IMR-90 (cell line): ENCODE measurements around the gene KLK11. TPM values are rescaled to one million over a fixed set of nuclear protein-coding genes. Genes with fewer than 3 reads are reported as not detected.

ENCODE experiments used
- ATAC-seq: fragments of 200-7000 bp; cut with Tn5 transposase; 2 replicates; pipeline ENCODE4 v1.9.1; 2020; ENCODE audit warnings: low read depth, mild to moderate bottlenecking, moderate library complexity
- BruUV-seq: library from RNA; stranded (reverse); fragments of 400-500 nt; replicated peaks from 2 replicates; lab custom pipeline; 2021; lab: Mats Ljungman, UMichigan
- CTCF ChIA-PET: fragments of 300-600 bp; formaldehyde crosslinking; extraction: SDS; loops from one replicate; lab custom pipeline; 2021; ENCODE audit warnings: antibody characterized with exemption; lab: Yijun Ruan, JAX
- POLR2A ChIA-PET: fragments of 300-600 bp; sonication (Branson Sonifier 250); formaldehyde crosslinking; loops from one replicate; lab custom pipeline; 2022; ENCODE audit warnings: antibody characterized with exemption; ENCODE audit not compliant: unreplicated experiment; lab: Charles Lee
- DNase-seq: peaks from one replicate; pipeline ENCODE4 v3.0.0; 2013
- H2AFZ ChIP-seq: replicated peaks from 2 replicates; pipeline ENCODE3; 2013; ENCODE audit warnings: low read length, mild to moderate bottlenecking; ENCODE audit not compliant: poor library complexity
- H2AK5ac ChIP-seq: 2 replicates; pipeline ENCODE4 v1.6.1; 2013; ENCODE audit warnings: low read depth, low read length, inconsistent platforms
- H2AK9ac ChIP-seq: replicated peaks from 2 replicates; pipeline ENCODE3; 2013; ENCODE audit warnings: mild to moderate bottlenecking, low read depth, low read length, moderate library complexity; ENCODE audit not compliant: poor library complexity
- H2BK120ac ChIP-seq: 2 replicates; pipeline ENCODE4 v1.6.1; 2013; ENCODE audit warnings: low read depth, low read length, inconsistent platforms
- H2BK15ac ChIP-seq: 3 replicates; pipeline ENCODE4 v1.6.1; 2013; ENCODE audit warnings: low read depth, low read length, inconsistent platforms
- H2BK20ac ChIP-seq: 2 replicates; pipeline ENCODE4 v1.6.1; 2013; ENCODE audit warnings: low read depth, mild to moderate bottlenecking, inconsistent platforms, low read length, moderate library complexity
- H2BK5ac ChIP-seq: 2 replicates; pipeline ENCODE4 v1.6.1; 2013; ENCODE audit warnings: mild to moderate bottlenecking, low read depth, low read length, inconsistent platforms; ENCODE audit not compliant: poor library complexity, severe bottlenecking
- H3K14ac ChIP-seq: replicated peaks from 2 replicates; pipeline ENCODE4 v1.6.1; 2013; ENCODE audit warnings: low read depth, low read length, inconsistent platforms
- H3K18ac ChIP-seq: 2 replicates; pipeline ENCODE4 v1.6.1; 2013; ENCODE audit warnings: low read depth, low read length, control low read depth
- H3K23ac ChIP-seq: 2 replicates; pipeline ENCODE4 v1.6.1; 2013; ENCODE audit warnings: low read depth, low read length, inconsistent platforms
- H3K27ac ChIP-seq: 2 replicates; pipeline ENCODE4 v1.5.1; 2013; ENCODE audit warnings: mild to moderate bottlenecking, control low read depth, low read length; ENCODE audit not compliant: insufficient read depth
- H3K27me3 ChIP-seq: 2 replicates; pipeline ENCODE4 v1.6.1; 2013; ENCODE audit warnings: low read length; ENCODE audit not compliant: control insufficient read depth, insufficient read depth
- H3K36me3 ChIP-seq: 2 replicates; pipeline ENCODE4 v1.6.1; 2013; ENCODE audit warnings: low read length, mixed read lengths; ENCODE audit not compliant: control insufficient read depth, insufficient read depth
- H3K4ac ChIP-seq: 2 replicates; pipeline ENCODE4 v1.6.1; 2013; ENCODE audit warnings: low read depth, low read length, inconsistent platforms
- H3K4me1 ChIP-seq: 2 replicates; pipeline ENCODE4 v1.6.1; 2013; ENCODE audit warnings: low read length, mixed read lengths; ENCODE audit not compliant: control insufficient read depth, insufficient read depth
- H3K4me2 ChIP-seq: 2 replicates; pipeline ENCODE4 v1.6.1; 2013; ENCODE audit warnings: low read depth, mild to moderate bottlenecking, control low read depth, low read length, moderate library complexity
- H3K4me3 ChIP-seq: 2 replicates; pipeline ENCODE4 v1.5.1; 2013; ENCODE audit warnings: low read depth, mild to moderate bottlenecking, control low read depth, low read length, moderate library complexity; ENCODE audit not compliant: insufficient read depth
- H3K56ac ChIP-seq: 2 replicates; pipeline ENCODE4 v1.6.1; 2013; ENCODE audit warnings: low read length, inconsistent platforms; ENCODE audit not compliant: insufficient read depth; ENCODE audit errors: extremely low read depth
- H3K79me1 ChIP-seq, 2 experiments: 2 replicates each; pipeline ENCODE4 v1.6.1; 2013; ENCODE audit warnings: low read length in 2 of 2, inconsistent platforms in 1 of 2, low read depth in 1 of 2
- H3K9ac ChIP-seq: 2 replicates; pipeline ENCODE4 v1.6.1; 2013; ENCODE audit warnings: low read depth, low read length, control low read depth
- H3K9me1 ChIP-seq: 2 replicates; pipeline ENCODE4 v1.6.1; 2013; ENCODE audit warnings: low read length, inconsistent platforms; ENCODE audit not compliant: insufficient read depth
- H3K9me3 ChIP-seq: 2 replicates; pipeline ENCODE4 v1.6.1; 2013; ENCODE audit warnings: low read length; ENCODE audit not compliant: control insufficient read depth, insufficient read depth
- H4K20me1 ChIP-seq: 2 replicates; pipeline ENCODE4 v1.6.1; 2013; ENCODE audit warnings: low read length, inconsistent platforms; ENCODE audit not compliant: insufficient read depth
- H4K5ac ChIP-seq: 2 replicates; pipeline ENCODE4 v1.6.1; 2013; ENCODE audit warnings: mild to moderate bottlenecking, low read depth, low read length, control low read depth
- H4K8ac ChIP-seq, 2 experiments: 2 replicates each; pipeline ENCODE4 v1.6.1; 2013; ENCODE audit warnings: low read depth in 2 of 2, low read length in 2 of 2, control low read depth in 1 of 2, inconsistent platforms in 1 of 2
- H4K91ac ChIP-seq: 2 replicates; pipeline ENCODE4 v1.6.1; 2013; ENCODE audit warnings: low read depth, low read length, inconsistent platforms; ENCODE audit not compliant: insufficient read depth
- BHLHE40 ChIP-seq: fragments of 150-350 bp; IDR thresholded peaks from 2 replicates; pipeline ENCODE4 v1.6.1; 2016; ENCODE audit warnings: mild to moderate bottlenecking, low read depth, low read length
- CEBPB ChIP-seq: IDR thresholded peaks from 2 replicates; pipeline ENCODE4 v1.6.1; 2012; ENCODE audit warnings: low read depth, low read length, improper control_type of control experiment
- CHD1 ChIP-seq: IDR thresholded peaks from 2 replicates; pipeline ENCODE4 v1.6.1; 2012; ENCODE audit warnings: low read depth, low read length, improper control_type of control experiment
- ELK1 ChIP-seq: fragments of 150-350 bp; IDR thresholded peaks from 2 replicates; pipeline ENCODE4 v1.6.1; 2016; ENCODE audit warnings: low read depth, mild to moderate bottlenecking, low read length, moderate library complexity, borderline replicate concordance
- FOS ChIP-seq: fragments of 150-350 bp; IDR thresholded peaks from 2 replicates; pipeline ENCODE4 v1.6.1; 2016; ENCODE audit warnings: low read depth, low read length
- MAFK ChIP-seq: IDR thresholded peaks from 2 replicates; pipeline ENCODE4 v1.6.1; 2012; ENCODE audit warnings: low read depth, low read length, improper control_type of control experiment
- MAZ ChIP-seq: IDR thresholded peaks from 2 replicates; pipeline ENCODE4 v1.6.1; 2012; ENCODE audit warnings: low read depth, mild to moderate bottlenecking, low read length, improper control_type of control experiment, moderate library complexity, borderline replicate concordance
- MXI1 ChIP-seq: IDR thresholded peaks from 2 replicates; pipeline ENCODE4 v1.6.1; 2012; ENCODE audit warnings: low read depth, mild to moderate bottlenecking, low read length, moderate library complexity, borderline replicate concordance
- NFE2L2 ChIP-seq: fragments of 150-350 bp; IDR thresholded peaks from 2 replicates; pipeline ENCODE4 v1.6.1; 2016; ENCODE audit warnings: low read depth, mild to moderate bottlenecking, low read length
- POLR2A ChIP-seq: IDR thresholded peaks from 2 replicates; pipeline ENCODE4 v1.6.1; 2012; ENCODE audit warnings: mild to moderate bottlenecking, low read depth, low read length
- RAD21 ChIP-seq: IDR thresholded peaks from 2 replicates; pipeline ENCODE4 v1.6.1; 2012; ENCODE audit warnings: low read length, improper control_type of control experiment
- RCOR1 ChIP-seq: IDR thresholded peaks from 2 replicates; pipeline ENCODE4 v1.6.1; 2012; ENCODE audit warnings: mild to moderate bottlenecking, low read length, improper control_type of control experiment; ENCODE audit not compliant: insufficient replicate concordance
- RFX5 ChIP-seq: IDR thresholded peaks from 2 replicates; pipeline ENCODE4 v1.8.0; 2012; ENCODE audit warnings: low read depth, mild to moderate bottlenecking, low read length, moderate library complexity
- SMC3 ChIP-seq: fragments of 150-350 bp; IDR thresholded peaks from 2 replicates; pipeline ENCODE4 v1.6.1; 2016; ENCODE audit warnings: low read depth, mild to moderate bottlenecking, antibody characterized with exemption, low read length, moderate library complexity
- USF2 ChIP-seq: fragments of 150-350 bp; IDR thresholded peaks from 2 replicates; pipeline ENCODE4 v1.6.1; 2017; ENCODE audit warnings: mild to moderate bottlenecking, antibody characterized with exemption, low read length, low read depth
- WGBS, 2 experiments: methylation state at CpG; one replicate each; pipeline versions ENCODE4 v1.1.5 to v1.1.7; 2013; ENCODE audit warnings: missing lambda C conversion rate in 2 of 2; ENCODE audit not compliant: insufficient read length in 1 of 2; ENCODE audit errors: extremely low coverage in 2 of 2; 5-methylcytosine and 5-hydroxymethylcytosine counted together
- dilution Hi-C: fragments of 300-500 bp; cut with HindIII; formaldehyde crosslinking; loops from one replicate; pipeline ENCODE4 v1.14.3; 2018; ENCODE audit warnings: low sequenced_read_pairs; ENCODE audit not compliant: unreplicated experiment
- in situ Hi-C: fragments of 300-500 bp; cut with MboI; formaldehyde crosslinking; loops from 3 replicates; pipeline ENCODE4 v1.14.3; 2019; ENCODE audit warnings: low sequenced_read_pairs, inconsistent platforms, mixed read lengths
- intact Hi-C: fragments of 100-400 bp; cut with micrococcal nuclease; formaldehyde crosslinking; loops from 2 replicates; pipeline ENCODE4 v1.10.0; 2022
- polyA plus RNA-seq, 3 experiments: library from polyadenylated mRNA; depleted of rRNA; stranded (reverse); fragments of >200 nt; gene quantifications; 2 replicates each; pipeline ENCODE4 v1.2.3, GENCODE V29; 2012; ENCODE audit warnings: low replicate concordance in 1 of 3
- total RNA-seq: library from RNA; depleted of rRNA; stranded (reverse); fragments of >200 nt; gene quantifications from 2 replicates; pipeline ENCODE4 v1.2.3, GENCODE V29; 2012
- TF ChIP-seq, protein P1 (sequence below): conservative IDR thresholded peaks from 2 replicates; pipeline ENCODE4 v1.5.1; 2012; ENCODE audit warnings: mild to moderate bottlenecking, low read depth, low read length, improper control_type of control experiment

KLK11 gene
- total and polyA plus RNA-seq, 2 of the 4 experiments (the other 2 are of a cell fraction), result not detected

DNA sequence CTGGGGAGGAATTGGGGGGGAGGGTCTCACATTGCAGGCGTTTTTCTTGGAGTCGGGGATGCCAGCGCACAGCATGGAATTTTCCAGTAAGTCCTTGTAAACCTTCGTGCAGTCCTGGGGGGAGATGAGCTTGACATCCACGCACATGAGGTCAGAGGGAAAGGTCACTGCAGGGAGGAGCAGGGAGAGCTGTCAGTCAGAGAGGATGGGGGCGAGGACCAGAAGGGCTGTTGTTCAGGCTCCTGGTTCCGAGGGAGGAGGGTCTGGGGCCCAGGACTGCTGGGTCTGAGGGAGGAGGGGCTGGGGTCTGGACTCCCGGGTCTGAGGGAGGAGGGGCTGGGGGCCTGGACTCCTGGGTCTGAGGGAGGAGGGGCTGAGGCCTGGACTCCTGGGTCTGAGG lies 46.7 kb downstream of the KLK11 start:
- Histone ChIP-seq H3K79me1 (no peaks in the 10 kb centered on the region), H3K14ac (no peak overlapping the region), H4K5ac (no peak overlapping the region), H3K18ac (no peak overlapping the region), H3K23ac (no peak overlapping the region), H3K36me3 (no peaks in the 10 kb centered on the region), H4K8ac (no peak overlapping the region), H2BK15ac (no peak overlapping the region), H3K4me2 (no peak overlapping the region), H2BK20ac (no peak overlapping the region), H2AFZ (no peak overlapping the region), H3K9me1 (no peaks in the 10 kb centered on the region), H4K20me1 (no peaks in the 10 kb centered on the region), H2AK5ac (no peak overlapping the region), H3K56ac (no peak overlapping the region), H3K4ac (no peak overlapping the region), H2BK5ac (no peak overlapping the region), H2BK120ac (no peak overlapping the region), H3K9me3 (no peaks in the 10 kb centered on the region), H3K4me3 (no peak overlapping the region), H2AK9ac (no peak overlapping the region), H3K9ac (no peak overlapping the region), H3K4me1 (no peaks in the 10 kb centered on the region), H3K27me3 (no peaks in the 10 kb centered on the region), H3K27ac (no peak overlapping the region), H4K91ac (no peak overlapping the region)
- dilution Hi-C loops (no loop called here), intact Hi-C loops (no loop called here), in situ Hi-C loops (no loop called here)
- ChIA-PET CTCF (no interaction called here), POLR2A (no interaction called here)
- no peak for DNase-seq
- BruUV-seq, result no TSS peak
- ATAC-seq, result no peak
- TF ChIP-seq USF2 (no peak), NFE2L2 (no peak), CEBPB (no peak), MAZ (no peak), MAFK (no peak), POLR2A (no peak), FOS (no peak), BHLHE40 (no peak), ELK1 (no peak), MXI1 (no peak), RFX5 (no peak), CHD1 (no peak), RCOR1 (no peak), RAD21 (no peak), SMC3 (no peak)
- TF ChIP-seq, protein P1, sequence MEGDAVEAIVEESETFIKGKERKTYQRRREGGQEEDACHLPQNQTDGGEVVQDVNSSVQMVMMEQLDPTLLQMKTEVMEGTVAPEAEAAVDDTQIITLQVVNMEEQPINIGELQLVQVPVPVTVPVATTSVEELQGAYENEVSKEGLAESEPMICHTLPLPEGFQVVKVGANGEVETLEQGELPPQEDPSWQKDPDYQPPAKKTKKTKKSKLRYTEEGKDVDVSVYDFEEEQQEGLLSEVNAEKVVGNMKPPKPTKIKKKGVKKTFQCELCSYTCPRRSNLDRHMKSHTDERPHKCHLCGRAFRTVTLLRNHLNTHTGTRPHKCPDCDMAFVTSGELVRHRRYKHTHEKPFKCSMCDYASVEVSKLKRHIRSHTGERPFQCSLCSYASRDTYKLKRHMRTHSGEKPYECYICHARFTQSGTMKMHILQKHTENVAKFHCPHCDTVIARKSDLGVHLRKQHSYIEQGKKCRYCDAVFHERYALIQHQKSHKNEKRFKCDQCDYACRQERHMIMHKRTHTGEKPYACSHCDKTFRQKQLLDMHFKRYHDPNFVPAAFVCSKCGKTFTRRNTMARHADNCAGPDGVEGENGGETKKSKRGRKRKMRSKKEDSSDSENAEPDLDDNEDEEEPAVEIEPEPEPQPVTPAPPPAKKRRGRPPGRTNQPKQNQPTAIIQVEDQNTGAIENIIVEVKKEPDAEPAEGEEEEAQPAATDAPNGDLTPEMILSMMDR, result no peak
- WGBS, 2 experiments, result 0% methylated on average over 1 of the region's 8 CpGs; no CpG with 5 or more reads in 1 of the 2 experiments
